H1 (cell line): ENCODE data around the gene RXRA. TPM values are rescaled to one million over a fixed set of nuclear protein-coding genes. Genes with fewer than 3 reads are reported as not detected.

Experiments
- SIRT6 ChIP-seq: IDR thresholded peaks from one replicate; pipeline ENCODE4 v1.7.1; 2012; ENCODE audit warnings: low read length, inconsistent platforms
- YY1 ChIP-seq: IDR thresholded peaks from 2 replicates; pipeline ENCODE4 v1.6.1; 2011; ENCODE audit warnings: low read depth, mild to moderate bottlenecking, low read length
- polyA plus RNA-seq, 7 experiments: library from polyadenylated mRNA; depleted of rRNA in 3 of 7; stranded (reverse) in 5 of 7; unstranded in 2 of 7; fragments of >200 nt in 5 of 7; fragments of 200-250 nt in 2 of 7; gene quantifications; 1 replicate in 5 of 7; 2 replicates in 1 of 7; 4 replicates in 1 of 7; pipeline versions ENCODE4 v1.2.1 to v1.2.3, GENCODE V29; 2011 to 2013; ENCODE audit warnings: missing spikeins in 2 of 7, mixed read lengths in 2 of 7
- total RNA-seq: library from RNA; stranded (reverse); fragmentation: NEBNext Ultra II Directional; extraction: Animal tissue kit (Norgen Biotek cat#: 25700); gene quantifications from 2 replicates; pipeline ENCODE4 v1.2.1, GENCODE V29; 2021

The RXRA gene
- total and polyA plus RNA-seq, 2 of the 8 experiments (the other 6 are each of a cell fraction or from before 2014, with no cell fraction given), result 9.8 to 29.4 TPM

- TF ChIP-seq SIRT6 (no peak), YY1 (no peak)
- TF ChIP-seq, all 59 proteins: peak for 0
Measured at GRCh38 chr9:134365115-134365596, 38.9 kb downstream of the RXRA start (continued).
